Osteoblast (primary cell): Measurements from ENCODE around the gene ADAP1. TPM values are rescaled to one million over a fixed set of nuclear protein-coding genes. Genes with fewer than 3 reads are reported as not detected.

Experiments used
- DNase-seq: peaks from one replicate; pipeline ENCODE4 v3.0.0; 2011; ENCODE audit warnings: low spot score, mixed read lengths; ENCODE audit not compliant: insufficient read length; ENCODE audit errors: missing footprints
- H2AFZ ChIP-seq: 2 replicates; pipeline ENCODE4 v1.6.0; 2011; ENCODE audit warnings: mild to moderate bottlenecking, low read length
- H3K27ac ChIP-seq: 2 replicates; pipeline ENCODE4 v1.5.1; 2011; ENCODE audit warnings: mild to moderate bottlenecking, low read depth, low read length, moderate library complexity
- H3K27me3 ChIP-seq: 2 replicates; pipeline ENCODE4 v1.6.0; 2012; ENCODE audit warnings: mild to moderate bottlenecking, control low read depth, inconsistent platforms, low read length, moderate library complexity; ENCODE audit not compliant: insufficient read depth
- H3K36me3 ChIP-seq: 2 replicates; pipeline ENCODE4 v1.5.1; 2011; ENCODE audit warnings: mild to moderate bottlenecking, low read length, control low read depth, moderate library complexity; ENCODE audit not compliant: insufficient read depth
- H3K4me1 ChIP-seq: 2 replicates; pipeline ENCODE4 v1.5.1; 2011; ENCODE audit warnings: mild to moderate bottlenecking, low read length, control low read depth, moderate library complexity; ENCODE audit not compliant: insufficient read depth
- H3K4me2 ChIP-seq: 2 replicates; pipeline ENCODE4 v1.6.0; 2011; ENCODE audit warnings: mild to moderate bottlenecking, low read length; ENCODE audit not compliant: insufficient read depth
- H3K4me3 ChIP-seq: fragments of 200-600 bp; sonication (generic); 3 replicates; pipeline ENCODE4 v1.5.1; 2012; ENCODE audit warnings: mild to moderate bottlenecking, low read length, inconsistent platforms; ENCODE audit not compliant: insufficient read depth
- H3K79me2 ChIP-seq: 2 replicates; pipeline ENCODE4 v1.6.0; 2012; ENCODE audit warnings: mild to moderate bottlenecking, low read length, control low read depth, inconsistent platforms; ENCODE audit not compliant: insufficient read depth
- H3K9me3 ChIP-seq: 2 replicates; pipeline ENCODE4 v1.5.1; 2011; ENCODE audit warnings: low read depth, low read length, control low read depth
- H4K20me1 ChIP-seq: 2 replicates; pipeline ENCODE4 v1.6.0; 2012; ENCODE audit warnings: mild to moderate bottlenecking, low read length, control low read depth; ENCODE audit not compliant: insufficient read depth
- CTCF ChIP-seq: IDR thresholded peaks from 2 replicates; pipeline ENCODE4 v1.5.1; 2011; ENCODE audit warnings: mild to moderate bottlenecking, low read depth, low read length, moderate library complexity; ENCODE audit errors: extremely low read depth
- total RNA-seq: library from RNA; depleted of rRNA; stranded (reverse); fragments of >200 nt; gene quantifications from 2 replicates; pipeline ENCODE4 v1.2.3, GENCODE V29; 2012

Gene ADAP1
- total RNA-seq, 1 donor = 2.2 TPM

- H3K4me3 ChIP-seq = no peak overlapping the region
- no peak overlapping the region for H3K27ac ChIP-seq
- H2AFZ ChIP-seq = no peak overlapping the region
- H3K79me2 ChIP-seq = no peaks in the 10 kb centered on the region
- no peak for TF ChIP-seq CTCF
- no peaks in the 10 kb centered on the region for H3K9me3 ChIP-seq
- peaks cover 5% of the 10 kb centered on the region for H4K20me1 ChIP-seq
- H3K27me3 ChIP-seq = no peaks in the 10 kb centered on the region
- no peak for DNase-seq
- H3K4me1 ChIP-seq = no peaks in the 10 kb centered on the region
- H3K4me2 ChIP-seq = no peak overlapping the region
- peaks cover 18% of the 10 kb centered on the region for H3K36me3 ChIP-seq
Observed at GRCh38 chr7:999149-999879, 44.8 kb upstream of the ADAP1 start.

- Histone ChIP-seq H3K4me3 (no peak overlapping the region), H4K20me1 (peaks cover 13% of the 10 kb centered on the region), H3K9me3 (no peaks in the 10 kb centered on the region), H3K79me2 (no peaks in the 10 kb centered on the region), H3K36me3 (peaks cover 18% of the 10 kb centered on the region), H3K4me2 (no peak overlapping the region), H3K27me3 (no peaks in the 10 kb centered on the region), H3K4me1 (no peaks in the 10 kb centered on the region), H2AFZ (no peak overlapping the region), H3K27ac (no peak overlapping the region)
- no peak for DNase-seq
- no peak for TF ChIP-seq CTCF
Observed at GRCh38 chr7:997404-998395, 43.2 kb upstream of the ADAP1 start.

DNA sequence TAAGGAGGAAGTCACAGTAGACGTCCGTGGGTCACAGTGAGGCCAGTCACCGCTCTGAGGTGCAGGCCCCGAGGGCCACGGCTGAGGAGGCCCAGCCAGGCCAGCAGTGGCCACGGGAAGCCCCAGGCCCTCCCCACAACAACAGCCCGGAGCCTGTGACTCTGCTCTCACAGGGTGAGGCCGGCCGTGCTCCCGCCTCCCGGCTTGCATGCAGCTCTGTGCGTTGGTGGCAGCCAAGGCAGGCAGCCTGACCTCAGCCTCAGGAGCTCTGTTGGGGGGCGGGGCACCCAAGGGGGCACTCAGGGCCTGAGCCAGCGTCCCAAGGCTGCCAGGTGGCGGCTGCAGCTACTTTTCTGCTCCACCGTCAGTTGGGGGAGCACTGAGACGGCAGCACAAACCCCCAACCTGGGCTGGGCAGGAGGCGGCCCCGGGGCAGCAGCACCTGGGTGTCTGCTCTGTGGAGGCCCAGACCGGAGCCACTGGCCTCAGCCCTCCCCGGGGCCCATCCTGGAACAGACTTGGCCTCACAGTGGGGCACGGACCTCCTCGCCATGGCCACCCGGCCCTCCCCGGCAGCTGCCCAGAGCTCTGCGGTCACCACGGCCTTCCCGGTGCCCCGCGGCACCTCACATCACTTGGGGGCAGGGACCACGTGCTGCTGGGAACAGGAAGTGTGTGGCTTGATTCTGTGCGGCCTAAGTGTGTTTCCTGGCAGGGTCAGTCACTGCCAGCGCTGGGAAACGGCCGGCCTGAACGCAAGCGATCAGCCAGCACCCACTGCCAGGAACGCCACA is 41.8 kb upstream of the ADAP1 start:
- no peak overlapping the region for H3K4me2 ChIP-seq
- no peak overlapping the region for H3K27ac ChIP-seq
- H4K20me1 ChIP-seq = peaks cover 13% of the 10 kb centered on the region
- DNase-seq = no peak
- peaks cover 18% of the 10 kb centered on the region for H3K36me3 ChIP-seq
- H2AFZ ChIP-seq = no peak overlapping the region
- H3K4me3 ChIP-seq = no peak overlapping the region
- H3K27me3 ChIP-seq = peaks cover 7% of the 10 kb centered on the region
- H3K9me3 ChIP-seq = no peaks in the 10 kb centered on the region
- no peak for TF ChIP-seq CTCF
- no peaks in the 10 kb centered on the region for H3K4me1 ChIP-seq
- no peaks in the 10 kb centered on the region for H3K79me2 ChIP-seq
